IPS-NIHi7 (cell line): ENCODE results near the gene LSM11.

Source experiments
- DNase-seq: peaks from one replicate; pipeline ENCODE4 v3.0.0; 2012; ENCODE audit warnings: mixed read lengths; ENCODE audit errors: extremely low spot score

The LSM11 gene

GRCh38 chr5:157734436-157734835 is 9.1 kb upstream of the LSM11 start:
- DNase-seq, result no peak

DNA sequence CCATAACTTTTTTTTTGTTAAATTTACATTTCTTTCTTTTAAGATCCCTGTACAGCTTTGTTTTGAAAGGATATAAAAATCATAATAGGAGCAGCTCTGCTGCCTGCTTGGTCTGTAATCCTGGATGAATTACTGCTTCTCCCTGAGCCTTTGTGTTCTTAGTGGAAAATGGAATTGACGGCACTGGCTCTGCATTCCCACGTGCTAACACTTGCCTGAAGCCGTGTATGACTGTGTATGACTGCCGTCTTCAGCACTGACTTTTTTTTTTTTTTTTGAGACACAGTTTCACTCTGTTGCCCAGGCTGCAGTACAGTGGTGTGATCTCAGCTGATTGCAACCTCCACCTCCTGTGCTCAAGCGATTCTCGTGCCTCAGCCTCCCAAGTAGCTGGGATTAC is 7.5 kb upstream of the LSM11 start:
- no peak for DNase-seq

- no peak for DNase-seq
These were observed 3.9 kb upstream of the LSM11 start for GRCh38 chr5:157739388-157740228.

GRCh38 chr5:157740229-157740610 is 3.3 kb upstream of the LSM11 start:
- peak; percentile 70 for DNase-seq

DNA sequence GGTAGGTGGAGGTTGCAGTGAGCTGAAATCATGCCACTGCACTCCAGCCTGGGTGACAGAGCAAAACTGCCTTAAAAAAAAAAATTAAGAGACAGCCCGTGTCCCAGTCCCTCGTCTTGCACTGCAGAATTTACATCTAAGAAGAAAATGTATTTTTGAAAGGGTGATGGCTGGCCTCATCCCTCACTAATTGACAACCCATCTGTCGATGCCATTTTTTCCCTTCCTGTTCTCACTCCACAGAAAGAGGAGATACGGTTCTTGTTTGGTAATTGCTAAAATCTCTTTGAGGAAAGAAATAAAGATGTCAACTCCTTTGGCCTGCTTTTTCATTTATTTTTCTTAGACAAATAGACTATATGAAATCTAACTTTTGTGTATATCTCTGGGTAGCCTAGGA is 2.4 kb upstream of the LSM11 start:
- no peak for DNase-seq

GRCh38 chr5:157744051-157745011 is 819 bp downstream of the LSM11 start:
- peak; percentile 12 for DNase-seq

DNA sequence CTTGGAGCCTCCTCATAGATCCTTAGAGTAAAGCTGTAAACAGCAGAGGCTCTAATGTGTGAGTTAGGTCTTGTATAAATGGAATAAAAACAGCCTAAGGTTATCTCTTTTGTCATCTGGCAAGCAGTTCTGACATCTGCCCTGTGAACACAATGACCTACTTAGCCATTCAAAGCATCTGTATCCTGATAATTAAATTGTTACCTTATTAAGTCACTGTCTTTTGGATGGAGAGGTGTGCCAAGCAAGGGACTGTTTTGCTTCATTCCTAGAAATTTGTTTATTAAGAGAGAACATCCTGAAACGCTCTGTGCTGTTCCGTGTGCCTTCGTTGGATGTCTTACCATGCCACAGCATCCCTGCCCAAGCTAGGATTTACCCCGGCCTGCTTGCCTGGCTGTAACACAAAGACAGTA is 1.5 kb downstream of the LSM11 start:
- no peak for DNase-seq

DNA sequence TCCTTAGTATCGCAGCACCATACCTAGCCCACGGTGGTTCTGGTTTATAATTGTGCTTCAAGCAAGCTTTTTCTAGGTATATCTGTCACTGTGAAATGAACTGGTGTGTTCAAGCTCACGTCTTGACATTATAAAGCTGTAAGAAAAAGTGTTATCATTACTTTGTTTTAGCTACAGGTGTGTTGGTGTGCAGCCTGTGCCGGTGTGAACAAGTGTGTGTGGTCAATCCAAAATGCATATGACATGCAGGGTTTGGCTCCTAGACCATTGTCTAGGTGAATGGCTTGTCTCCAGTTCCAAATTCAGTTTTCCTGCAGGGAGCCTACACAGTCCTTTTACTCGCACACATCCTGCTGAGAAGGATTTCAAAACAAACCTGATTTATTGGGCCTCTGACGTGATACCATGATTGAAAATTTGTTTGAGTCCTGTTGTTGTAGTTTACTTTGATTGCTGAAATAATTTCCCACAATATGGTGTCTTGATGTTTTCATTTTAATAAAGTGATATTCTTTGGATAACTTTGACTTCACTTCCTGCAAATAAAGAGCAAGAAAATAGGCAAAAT is 3.7 kb downstream of the LSM11 start:
- DNase-seq, result no peak

- no peak for DNase-seq
These were observed 4.5 kb downstream of the LSM11 start for GRCh38 chr5:157747766-157748700.

- no peak for DNase-seq
These were observed 5.4 kb downstream of the LSM11 start for GRCh38 chr5:157748760-157749461.

- no peak for DNase-seq
These were observed 5.9 kb downstream of the LSM11 start for GRCh38 chr5:157749462-157749799.

DNA sequence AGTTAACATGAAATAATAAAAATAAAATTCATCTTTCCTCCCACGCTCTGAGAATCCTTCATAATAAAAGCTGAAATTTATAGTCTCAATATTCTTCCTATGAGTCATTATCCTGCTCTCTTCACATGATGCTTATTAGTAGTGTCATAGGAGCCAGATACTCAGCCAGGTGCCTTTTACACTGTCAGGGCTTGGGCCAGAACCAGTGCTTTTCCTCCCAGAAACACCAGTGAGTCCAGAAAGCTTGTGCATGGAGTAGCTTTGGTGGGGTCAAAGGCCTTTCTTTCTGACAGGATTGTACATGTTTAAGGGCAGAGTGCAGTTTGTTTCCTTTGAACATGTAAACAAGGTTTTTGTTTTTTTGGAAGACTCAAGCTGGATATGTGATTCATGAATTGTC is 6.8 kb downstream of the LSM11 start:
- DNase-seq, result no peak

DNA sequence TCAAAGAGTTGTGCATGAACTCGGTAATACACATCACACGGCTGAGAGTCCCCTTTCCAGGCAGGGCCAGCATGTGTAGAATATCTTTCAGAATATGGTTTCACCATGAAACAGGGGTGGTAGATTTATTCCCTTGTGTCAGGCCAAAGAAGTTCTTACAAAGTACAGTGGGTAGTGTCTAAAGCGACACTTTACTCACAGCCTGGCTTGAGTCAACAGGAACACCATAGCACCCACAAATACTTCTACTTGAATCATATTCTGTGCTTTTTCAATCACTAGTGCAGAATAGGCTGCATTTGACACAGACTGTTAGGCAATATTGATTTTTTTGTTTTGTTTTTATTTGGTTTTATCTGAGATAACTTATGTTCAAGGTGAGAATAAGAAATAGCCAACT is 12.6 kb downstream of the LSM11 start:
- DNase-seq, result no peak

DNA sequence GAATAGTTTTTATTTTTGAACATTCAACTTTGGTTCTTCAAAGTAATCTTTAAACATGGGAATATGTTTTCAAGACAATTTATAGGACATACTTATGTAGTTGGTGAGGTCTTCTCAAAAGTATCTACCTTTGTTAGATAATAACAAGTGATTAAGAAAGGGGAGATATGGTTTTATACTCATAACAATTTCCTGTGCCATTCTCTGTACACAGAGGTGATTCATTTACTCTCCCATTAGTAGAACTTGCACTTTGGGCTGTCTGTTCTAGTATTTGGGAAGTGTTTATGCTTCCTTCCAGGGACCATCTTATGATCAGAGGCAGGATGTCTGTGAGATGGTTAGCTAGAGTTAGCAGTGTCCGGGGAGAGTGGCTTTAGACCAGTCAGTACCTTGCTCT is 15.2 kb downstream of the LSM11 start:
- no peak for DNase-seq

DNA sequence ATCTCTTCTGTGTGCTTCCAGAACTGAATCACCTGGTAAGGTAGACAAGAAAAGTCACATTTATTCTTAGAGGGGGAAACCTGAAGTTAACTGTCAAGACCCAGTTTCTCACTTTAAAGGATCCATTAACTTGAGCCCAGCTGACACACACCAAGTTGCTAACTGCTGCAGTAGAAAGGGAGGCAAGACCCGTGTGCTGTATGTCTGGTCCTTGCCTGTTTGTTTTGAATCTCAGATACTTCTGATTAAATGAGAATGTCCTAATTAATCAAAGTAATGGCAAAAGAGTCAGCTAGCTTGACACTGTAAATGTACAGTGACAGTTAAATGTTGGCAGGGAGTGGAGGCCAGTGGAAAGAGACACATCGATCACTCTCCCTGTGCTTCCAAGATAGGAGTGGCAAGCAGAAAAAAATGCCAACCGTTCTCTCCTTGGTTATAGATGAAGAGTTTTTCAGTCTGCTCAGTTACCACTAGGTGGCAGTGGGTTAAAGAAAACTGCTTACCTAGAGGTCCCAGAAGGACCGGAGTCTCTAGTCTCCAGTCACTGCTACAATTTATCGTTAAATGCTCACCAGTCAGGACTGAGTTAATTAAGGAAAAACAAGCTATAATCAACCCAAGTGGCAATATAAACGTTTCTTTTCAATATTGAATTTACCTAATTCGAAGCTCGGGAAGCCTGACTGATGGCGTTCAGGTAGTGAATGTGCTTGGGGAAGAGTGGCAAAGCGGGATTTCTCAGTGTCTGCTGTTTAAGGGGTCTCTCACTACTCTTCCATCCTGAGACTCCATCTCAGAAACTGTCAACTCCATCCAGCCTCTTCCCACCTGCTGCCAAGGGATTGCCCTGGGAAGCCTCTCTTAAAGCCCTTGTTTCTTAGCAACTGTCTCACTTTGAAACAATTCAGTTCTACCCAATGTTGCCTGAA is 18.4 kb downstream of the LSM11 start:
- peak; percentile 82 for DNase-seq

DNA sequence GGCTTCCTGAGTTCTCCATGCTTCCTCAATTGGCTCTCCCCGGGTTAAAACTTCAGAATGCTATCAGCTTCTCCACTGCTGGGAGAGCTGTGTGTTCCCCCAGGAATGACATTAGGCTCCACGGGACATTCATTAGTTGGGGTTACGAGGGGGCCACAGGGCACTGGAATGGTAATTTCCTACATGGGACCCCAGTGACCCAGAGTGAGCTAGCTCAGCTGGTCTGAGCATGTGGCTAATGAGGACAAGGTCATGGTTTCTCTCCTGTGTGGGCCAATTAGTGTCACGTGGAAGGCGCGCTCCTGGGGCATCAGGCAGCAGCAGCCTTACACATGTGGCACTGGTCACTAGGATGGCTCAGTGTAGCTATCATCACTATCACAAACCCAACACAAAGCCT is 21.0 kb downstream of the LSM11 start:
- DNase-seq, result no peak

DNA sequence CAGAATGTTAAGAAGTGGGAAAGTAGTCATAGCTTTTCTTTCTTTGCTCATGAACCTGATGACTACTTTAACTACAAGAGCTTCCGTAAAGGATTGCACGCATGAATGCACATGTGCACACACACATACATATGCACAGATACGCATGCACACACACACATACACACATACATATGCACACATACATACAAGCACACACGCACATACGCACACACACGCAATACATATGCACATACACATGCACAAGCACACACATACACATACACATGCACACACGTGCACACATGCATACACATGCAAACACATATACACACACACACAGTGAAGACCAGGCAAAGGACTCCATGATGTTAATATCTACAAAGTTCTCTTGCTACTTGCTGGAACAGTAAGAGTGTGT is 22.9 kb downstream of the LSM11 start:
- no peak for DNase-seq

GRCh38 chr5:157766902-157767301 is 23.4 kb downstream of the LSM11 start:
- DNase-seq, result no peak

DNA sequence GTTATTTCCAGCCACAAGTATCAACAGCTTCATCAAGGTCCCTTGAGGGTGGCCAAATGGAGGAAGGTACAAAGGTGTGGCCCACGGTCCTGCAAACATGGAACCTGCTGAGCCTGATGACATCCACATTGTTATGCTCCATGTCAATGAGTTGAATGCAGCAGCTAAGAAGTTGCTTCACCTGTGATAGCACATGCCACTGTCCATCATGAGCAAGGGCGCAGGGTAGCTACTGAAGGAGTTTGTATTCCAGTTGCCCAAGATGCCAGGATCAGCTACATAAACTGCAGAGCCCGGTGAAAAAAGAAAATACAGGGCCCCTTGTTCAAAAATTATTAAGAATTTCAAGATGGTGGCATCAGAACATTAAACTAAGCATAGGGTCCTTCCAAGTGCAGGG is 24.2 kb downstream of the LSM11 start:
- DNase-seq, result no peak

GRCh38 chr5:157770665-157771064 is 27.2 kb downstream of the LSM11 start:
- DNase-seq, result no peak
